ENCODE measurements around the gene MAPK1.

The MAPK1 gene

DNA sequence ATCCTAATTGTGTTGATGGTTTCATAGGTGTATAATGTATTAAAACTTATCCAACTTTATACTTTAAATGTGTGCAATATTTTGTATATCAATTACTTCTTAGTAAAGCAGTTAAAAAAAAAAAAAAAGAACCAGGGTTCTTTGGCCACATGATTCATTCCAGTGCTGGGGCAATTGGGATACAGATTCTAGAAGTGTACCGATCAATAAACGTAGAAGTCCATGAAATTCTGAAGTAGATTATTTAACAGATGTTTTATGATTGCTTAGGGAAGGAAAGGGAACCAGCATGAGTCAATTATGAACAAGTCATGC lies 51.0 kb downstream of the MAPK1 start:
- Histone ChIP-seq H3K9ac (ENCODE audit: low read length) (no peak overlapping the region), H3K27ac (ENCODE audit: low read length) (no peak overlapping the region), H3K79me2 (ENCODE audit: low read length) (peaks cover 94% of the 10 kb centered on the region), H3K27me3 (ENCODE audit: low read depth, low read length) (no peaks in the 10 kb centered on the region), H3K36me3 (replicated peaks; ENCODE audit: low read depth, low read length) (no peaks in the 10 kb centered on the region), H2AFZ (ENCODE audit: low read depth, low read length) (no peak overlapping the region), H3K9me3 (ENCODE audit: insufficient read depth, low read length) (no peaks in the 10 kb centered on the region), H3K4me1 (ENCODE audit: low read length) (peaks cover 17% of the 10 kb centered on the region), H3K4me3 (ENCODE audit: low read length) (no peak overlapping the region), H3K4me2 (ENCODE audit: low read length) (peak overlapping the region; percentile 48), H4K20me1 (ENCODE audit: insufficient read depth, low read length) (peaks cover 89% of the 10 kb centered on the region)
- TF ChIP-seq EZH2phosphoT487 (IDR thresholded peaks at IDR 0.05; ENCODE audit: low read depth), result no peak
- no peak for TF ChIP-seq CTCF (IDR thresholded peaks at IDR 0.05; ENCODE audit: low read depth, low read length)

DNA sequence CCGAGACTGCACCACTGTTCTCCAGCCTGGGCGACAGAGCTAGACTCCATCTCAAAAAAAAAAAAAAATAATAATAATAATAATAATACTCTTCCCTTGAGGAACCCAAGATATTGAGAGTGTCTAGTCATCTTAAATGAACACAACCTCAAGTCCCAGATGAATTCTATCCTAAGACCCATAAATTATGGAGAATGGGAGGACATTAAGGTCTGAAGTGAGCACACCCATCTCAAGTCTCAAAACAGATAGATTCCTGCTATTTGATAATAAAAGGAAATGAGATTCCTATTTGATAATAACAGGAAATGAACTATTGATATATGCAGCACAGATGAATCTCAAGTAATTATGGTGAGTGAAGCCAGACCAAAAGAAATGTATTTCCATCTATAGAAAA lies 51.5 kb downstream of the MAPK1 start:
- peaks cover 94% of the 10 kb centered on the region for H3K79me2 ChIP-seq (ENCODE audit: low read length)
- H2AFZ ChIP-seq (ENCODE audit: low read depth, low read length), result no peak overlapping the region
- no peaks in the 10 kb centered on the region for H3K27me3 ChIP-seq (ENCODE audit: low read depth, low read length)
- H3K9ac ChIP-seq (ENCODE audit: low read length), result no peak overlapping the region
- peak overlapping the region; percentile 48 for H3K4me2 ChIP-seq (ENCODE audit: low read length)
- H4K20me1 ChIP-seq (ENCODE audit: insufficient read depth, low read length), result peaks cover 88% of the 10 kb centered on the region
- TF ChIP-seq EZH2phosphoT487 (IDR thresholded peaks at IDR 0.05; ENCODE audit: low read depth) (no peak), CTCF (IDR thresholded peaks at IDR 0.05; ENCODE audit: low read depth, low read length) (no peak)
- H3K9me3 ChIP-seq (ENCODE audit: insufficient read depth, low read length), result no peaks in the 10 kb centered on the region
- peaks cover 17% of the 10 kb centered on the region for H3K4me1 ChIP-seq (ENCODE audit: low read length)
- H3K4me3 ChIP-seq (ENCODE audit: low read length), result no peak overlapping the region
- no peak overlapping the region for H3K27ac ChIP-seq (ENCODE audit: low read length)
- no peaks in the 10 kb centered on the region for H3K36me3 ChIP-seq (replicated peaks; ENCODE audit: low read depth, low read length)

GRCh38 chr22:21815357-21815756 lies 52.1 kb downstream of the MAPK1 start:
- Histone ChIP-seq H4K20me1 (ENCODE audit: insufficient read depth, low read length) (peaks cover 91% of the 10 kb centered on the region), H3K79me2 (ENCODE audit: low read length) (peaks cover 95% of the 10 kb centered on the region), H3K4me1 (ENCODE audit: low read length) (peaks cover 17% of the 10 kb centered on the region)

DNA sequence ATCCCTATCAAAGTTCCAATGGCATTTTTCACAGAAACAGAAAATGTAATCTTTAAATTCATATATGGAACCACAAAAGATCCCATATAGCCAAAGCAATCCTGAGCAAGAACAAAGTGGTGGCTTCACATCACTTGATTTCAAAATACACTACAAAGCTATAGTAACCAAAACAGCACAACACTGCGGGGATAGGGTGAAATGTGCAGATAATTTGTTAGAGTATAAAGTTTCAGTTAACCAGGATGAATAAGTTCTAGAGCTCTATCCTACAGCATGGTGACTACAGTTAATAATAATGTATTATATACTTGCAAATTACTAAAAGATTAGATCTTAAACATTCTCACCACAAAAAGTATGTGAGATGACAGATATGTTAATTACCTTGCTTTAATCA lies 55.5 kb downstream of the MAPK1 start:
- Histone ChIP-seq H3K27me3 (ENCODE audit: low read depth, low read length) (no peaks in the 10 kb centered on the region), H3K9ac (ENCODE audit: low read length) (no peak overlapping the region), H2AFZ (ENCODE audit: low read depth, low read length) (no peak overlapping the region), H3K27ac (ENCODE audit: low read length) (no peak overlapping the region), H3K4me3 (ENCODE audit: low read length) (no peak overlapping the region), H3K4me2 (ENCODE audit: low read length) (no peak overlapping the region), H3K9me3 (ENCODE audit: insufficient read depth, low read length) (no peaks in the 10 kb centered on the region), H4K20me1 (ENCODE audit: insufficient read depth, low read length) (peaks cover 89% of the 10 kb centered on the region), H3K36me3 (replicated peaks; ENCODE audit: low read depth, low read length) (peaks cover 10% of the 10 kb centered on the region), H3K4me1 (ENCODE audit: low read length) (peaks cover 11% of the 10 kb centered on the region), H3K79me2 (ENCODE audit: low read length) (peaks cover 99% of the 10 kb centered on the region)
- TF ChIP-seq EZH2phosphoT487 (IDR thresholded peaks at IDR 0.05; ENCODE audit: low read depth), result no peak
- TF ChIP-seq CTCF (IDR thresholded peaks at IDR 0.05; ENCODE audit: low read depth, low read length), result no peak

More at GRCh38 chr22:21815357-21815756, 52.1 kb downstream of the MAPK1 start:
- H3K9ac ChIP-seq (ENCODE audit: low read length), result no peak overlapping the region
- no peaks in the 10 kb centered on the region for H3K36me3 ChIP-seq (replicated peaks; ENCODE audit: low read depth, low read length)
- no peak overlapping the region for H2AFZ ChIP-seq (ENCODE audit: low read depth, low read length)
- H3K27me3 ChIP-seq (ENCODE audit: low read depth, low read length), result no peaks in the 10 kb centered on the region
- H3K4me3 ChIP-seq (ENCODE audit: low read length), result no peak overlapping the region
- H3K4me2 ChIP-seq (ENCODE audit: low read length), result no peak overlapping the region
- TF ChIP-seq CTCF (IDR thresholded peaks at IDR 0.05; ENCODE audit: low read depth, low read length), result no peak
- TF ChIP-seq EZH2phosphoT487 (IDR thresholded peaks at IDR 0.05; ENCODE audit: low read depth), result no peak
- no peak overlapping the region for H3K27ac ChIP-seq (ENCODE audit: low read length)
- H3K9me3 ChIP-seq (ENCODE audit: insufficient read depth, low read length), result no peaks in the 10 kb centered on the region
